Measurements from ENCODE around the gene JUND. TPM values are rescaled to one million over a fixed set of nuclear protein-coding genes. Genes with fewer than 3 reads are reported as not detected.

The JUND gene
- total RNA-seq, 4 donors from 2014 or later: 241 to 573 (median 297) TPM

GRCh38 chr19:18308948-18309325, 27.5 kb upstream of the JUND start:
- H3K27ac ChIP-seq: peak overlapping the region in 2 of 4 donors; percentile 97 to 99
- no peaks in the 10 kb centered on the region for H3K9me3 ChIP-seq
- H3K27me3 ChIP-seq: no peaks in the 10 kb centered on the region
- H3K4me3 ChIP-seq: no peak overlapping the region
- H3K4me1 ChIP-seq: peaks cover 0 to 49% (median 46%) of the 10 kb centered on the region in 3 donors
- WGBS, 2 donors (ENCODE audit: low coverage in 1 of 2): no CpG with 5 or more reads among the region's 7 CpGs
- TF ChIP-seq CTCF (IDR thresholded peaks at IDR 0.05) (no peak), POLR2A (IDR thresholded peaks at IDR 0.05) (no peak), EP300 (IDR thresholded peaks at IDR 0.05) (no peak), POLR2AphosphoS5 (IDR thresholded peaks at IDR 0.05) (no peak)
- H3K36me3 ChIP-seq: peaks cover 0 to 68% of the 10 kb centered on the region in 2 donors
- no peak for ATAC-seq

- TF ChIP-seq POLR2AphosphoS5 (IDR thresholded peaks at IDR 0.05) (no peak), EP300 (IDR thresholded peaks at IDR 0.05) (no peak), POLR2A (IDR thresholded peaks at IDR 0.05) (no peak), CTCF (IDR thresholded peaks at IDR 0.05) (no peak)
- Histone ChIP-seq H3K4me3 (no peak overlapping the region), H3K27me3 (no peaks in the 10 kb centered on the region), H3K9me3 (no peaks in the 10 kb centered on the region), H3K36me3 (peaks cover 0 to 62% of the 10 kb centered on the region in 2 donors), H3K4me1 (peaks cover 0 to 55% (median 52%) of the 10 kb centered on the region in 3 donors), H3K27ac (peak overlapping the region in 3 of 4 donors; percentile 97 to 99 (median 99))
- WGBS, 2 donors (ENCODE audit: low coverage in 1 of 2): 67% methylated on average over 3 of the region's 20 CpGs; no CpG with 5 or more reads in 1 of the 2 donors
- ATAC-seq: no peak
These were observed 26.9 kb upstream of the JUND start for GRCh38 chr19:18308051-18308947.

- Histone ChIP-seq H3K4me1 (peaks cover 0 to 65% (median 55%) of the 10 kb centered on the region in 3 donors), H3K9me3 (no peaks in the 10 kb centered on the region), H3K27ac (peak overlapping the region; percentile 14 to 99 (median 98)), H3K4me3 (peak overlapping the region in 1 of 2 donors; percentile 16), H3K36me3 (peaks cover 0 to 52% of the 10 kb centered on the region in 2 donors), H3K27me3 (no peaks in the 10 kb centered on the region)
- TF ChIP-seq POLR2A (IDR thresholded peaks at IDR 0.05) (no peak), CTCF (IDR thresholded peaks at IDR 0.05) (peak in 2 of 4 experiments; percentile 32 to 47), POLR2AphosphoS5 (IDR thresholded peaks at IDR 0.05) (no peak), EP300 (IDR thresholded peaks at IDR 0.05) (no peak)
- ATAC-seq: no peak
- WGBS, 2 donors (ENCODE audit: low coverage in 1 of 2): 32% methylated on average over 4 of the region's 19 CpGs; no CpG with 5 or more reads in 1 of the 2 donors
These were observed 25.9 kb upstream of the JUND start for GRCh38 chr19:18307271-18307681.

GRCh38 chr19:18306888-18307260, 25.5 kb upstream of the JUND start:
- peaks cover 0 to 69% (median 55%) of the 10 kb centered on the region in 3 donors for H3K4me1 ChIP-seq
- no peaks in the 10 kb centered on the region for H3K9me3 ChIP-seq
- H3K27me3 ChIP-seq: no peaks in the 10 kb centered on the region
- 15 to 29% methylated on average over 6 to 8 of the region's 14 CpGs for WGBS, 2 donors (ENCODE audit: low coverage in 1 of 2)
- peaks cover 0 to 47% of the 10 kb centered on the region in 2 donors for H3K36me3 ChIP-seq
- peak overlapping the region; percentile 27 to 99 (median 98) for H3K27ac ChIP-seq
- peak overlapping the region in 1 of 2 donors; percentile 16 for H3K4me3 ChIP-seq
- TF ChIP-seq EP300 (IDR thresholded peaks at IDR 0.05) (no peak), CTCF (IDR thresholded peaks at IDR 0.05) (no peak), POLR2A (IDR thresholded peaks at IDR 0.05) (no peak)
- ATAC-seq: no peak

Measured in gastroesophageal sphincter (tissue), 4 donors.